Embryonic facial prominence (tissue), 1 donor: ENCODE data around the gene PPARG.
"Not testable (repeated sequence)": the region's sequence is repeated elsewhere in the genome, so short reads cannot be mapped to it uniquely, and the experiment has no call there.

ENCODE experiments used
- DNase-seq: peaks from one replicate; pipeline ENCODE4 v3.0.0-alpha.2; 2016; ENCODE audit errors: extremely low spot score

Gene PPARG

GRCh38 chr3:12288182-12289129 is at the start of gene PPARG:
TSS of gene PPARG (plus strand) at chr3:12289070. CDS start at chr3:12379712, 90,642 bp downstream.
- DNase-seq = no peak

DNA sequence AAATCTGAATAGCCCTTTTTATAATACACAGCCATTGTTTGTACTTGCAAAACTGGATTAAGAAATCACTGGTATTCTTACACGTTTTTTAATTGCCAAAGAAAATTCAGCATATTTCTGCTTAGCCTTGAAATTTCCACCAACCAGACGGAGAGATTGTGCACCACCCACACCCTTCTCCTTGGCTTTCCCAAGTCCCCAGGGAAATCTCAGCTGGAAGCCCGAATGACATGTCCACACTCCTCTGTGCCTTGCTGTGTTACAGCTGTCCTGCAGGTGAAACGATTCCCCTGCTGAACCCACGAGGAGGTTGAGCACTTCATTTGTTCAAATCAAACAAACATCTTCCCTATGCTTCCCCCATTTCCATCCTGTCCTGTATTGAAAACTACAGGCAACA is 49.6 kb upstream of the PPARG start:
- no peak for DNase-seq

- DNase-seq = no peak
These were observed 46.1 kb upstream of the PPARG start for GRCh38 chr3:12242772-12243171.

- DNase-seq = no peak
These were observed 42.2 kb upstream of the PPARG start for GRCh38 chr3:12246497-12247163.

DNA sequence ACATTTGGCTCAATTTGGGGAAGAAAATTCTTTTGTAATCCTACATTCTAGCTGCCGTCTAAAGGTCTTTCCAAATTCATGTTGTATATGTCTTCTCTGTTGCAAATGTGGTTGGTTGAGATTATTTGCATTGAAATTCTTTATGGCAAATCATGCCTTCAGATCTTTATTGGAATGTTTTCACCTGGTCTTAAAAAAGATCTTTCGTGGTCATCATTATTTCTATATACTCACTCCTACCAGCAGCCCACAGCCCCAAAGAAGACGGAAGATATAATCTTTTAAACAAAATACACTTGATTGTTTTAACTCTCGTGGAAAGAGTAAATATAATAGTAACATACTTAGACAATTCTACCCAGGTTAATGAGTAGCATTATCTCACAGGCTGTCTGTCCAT is 41.5 kb upstream of the PPARG start:
- no peak for DNase-seq

GRCh38 chr3:12249519-12249918 is 39.4 kb upstream of the PPARG start:
- no peak for DNase-seq

GRCh38 chr3:12252889-12253288 is 36.0 kb upstream of the PPARG start:
- DNase-seq = no peak

- DNase-seq = no peak
These were observed 35.1 kb upstream of the PPARG start for GRCh38 chr3:12253516-12254343.

- DNase-seq = no peak
These were observed 33.5 kb upstream of the PPARG start for GRCh38 chr3:12255393-12255792.

- no peak for DNase-seq
These were observed 30.0 kb upstream of the PPARG start for GRCh38 chr3:12258911-12259310.

- DNase-seq = not testable (repeated sequence)
These were observed 26.7 kb upstream of the PPARG start for GRCh38 chr3:12262173-12262572.

DNA sequence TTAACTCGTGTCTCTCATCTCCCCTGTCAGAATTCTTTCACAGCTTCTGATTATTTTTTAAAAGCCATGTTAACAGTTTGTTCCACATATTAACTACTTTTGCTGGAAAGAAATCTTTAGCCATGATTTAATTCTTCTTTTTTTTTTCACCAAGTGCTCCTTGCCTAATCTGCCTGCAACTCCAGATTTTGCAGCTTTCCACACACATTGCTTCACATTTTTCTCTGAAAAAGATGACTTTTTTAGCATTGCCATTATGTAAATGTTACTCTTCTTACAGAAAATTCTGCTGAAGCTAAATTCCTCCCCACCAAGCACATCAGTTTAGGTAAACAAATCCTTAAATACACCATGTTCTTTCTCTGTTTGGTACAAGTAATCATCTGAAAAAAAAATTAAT is 23.4 kb upstream of the PPARG start:
- no peak for DNase-seq

- no peak for DNase-seq
These were observed 22.8 kb upstream of the PPARG start for GRCh38 chr3:12266038-12266437.

DNA sequence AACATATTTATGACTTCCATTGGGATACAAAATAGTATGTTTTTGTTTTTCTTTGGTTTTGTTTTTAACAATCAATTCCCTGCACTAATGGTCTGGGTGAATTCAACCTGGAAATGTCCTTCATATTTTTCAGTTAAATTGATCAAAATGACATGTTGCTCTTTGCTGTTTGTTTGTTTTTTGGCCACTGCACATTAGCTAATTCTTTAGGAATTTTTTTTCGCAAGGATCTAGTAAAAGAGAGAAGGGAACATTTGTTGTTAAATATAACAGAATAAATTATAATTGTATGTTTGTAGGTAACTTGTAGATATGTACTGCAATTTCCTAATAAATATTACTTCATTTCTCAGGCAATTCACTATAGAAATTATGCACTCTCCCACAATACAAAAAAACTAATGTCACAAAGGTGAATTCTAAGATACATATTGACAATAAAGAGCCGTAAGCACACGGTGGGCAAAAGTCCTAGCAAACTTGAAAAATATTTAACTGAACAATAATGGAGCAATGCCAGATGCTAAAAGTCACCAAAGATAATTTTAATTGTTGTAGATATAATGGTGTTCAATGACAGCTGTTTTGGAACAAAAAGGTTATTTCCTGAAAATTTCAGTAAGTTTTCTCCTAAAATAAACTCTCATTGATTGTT is 21.4 kb upstream of the PPARG start:
- no peak for DNase-seq

GRCh38 chr3:12268049-12268735 is 20.7 kb upstream of the PPARG start:
- no peak for DNase-seq

DNA sequence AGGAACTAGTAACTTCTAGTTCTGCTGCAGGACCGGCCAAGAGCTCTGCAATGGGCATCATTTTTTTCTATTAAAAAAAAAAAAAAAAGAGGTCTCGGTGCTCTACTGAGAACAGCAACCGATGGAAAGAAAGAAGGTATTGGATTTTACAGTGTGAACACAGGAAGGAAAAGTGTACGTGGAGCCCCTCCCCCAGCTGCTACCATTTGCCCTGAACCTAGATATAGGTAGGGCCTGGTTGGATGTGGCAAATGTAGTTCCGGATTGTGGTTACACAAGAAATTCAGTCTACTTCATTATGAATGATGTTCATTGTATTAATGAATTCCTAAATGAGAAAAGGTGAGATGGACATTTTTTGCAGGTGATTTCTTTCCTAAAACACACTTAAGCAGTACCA is 17.9 kb upstream of the PPARG start:
- DNase-seq = no peak

DNA sequence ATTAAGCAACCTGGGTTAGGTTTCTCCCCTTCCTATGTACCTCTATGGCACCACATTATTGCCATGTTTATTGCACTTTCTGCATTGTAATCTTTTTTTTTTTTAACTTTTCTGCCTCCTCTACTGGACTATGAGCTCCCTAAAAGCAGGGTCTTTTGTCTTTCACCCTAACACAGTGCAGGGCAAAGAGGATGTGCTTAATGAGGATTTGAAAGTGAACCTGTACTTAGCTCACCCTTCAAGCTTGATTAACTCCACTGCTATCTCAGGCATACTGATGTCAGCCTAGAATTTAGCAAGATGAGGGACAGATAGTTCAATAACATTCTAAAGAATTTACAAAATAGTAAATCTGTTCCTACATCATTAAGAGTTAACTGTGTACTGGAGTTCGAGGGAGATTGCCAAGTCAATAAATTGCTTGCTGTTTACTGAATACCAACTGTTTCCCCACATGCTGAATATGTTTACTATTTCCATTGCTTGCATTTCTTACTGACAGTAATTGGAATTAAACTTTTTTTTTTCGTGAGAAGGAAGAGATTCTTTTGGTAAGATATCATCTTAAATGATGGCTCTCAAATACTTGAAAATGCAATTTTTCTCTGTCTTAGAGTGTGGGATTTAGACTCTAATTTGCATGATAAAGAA is 15.7 kb upstream of the PPARG start:
- DNase-seq = no peak

GRCh38 chr3:12275974-12276650 is 12.8 kb upstream of the PPARG start:
- DNase-seq = no peak

GRCh38 chr3:12276827-12277226 is 12.0 kb upstream of the PPARG start:
- DNase-seq = not testable (repeated sequence)

- DNase-seq = no peak
These were observed 10.3 kb upstream of the PPARG start for GRCh38 chr3:12278566-12278965.
